NCI-H345 treated with DMSO at 0.1 percent for 48 hours (cell line): Measurements from ENCODE around the gene OR6S1.
"Not testable (repeated sequence)": the region's sequence is repeated elsewhere in the genome, so short reads cannot be mapped to it uniquely, and the experiment has no call there.

ENCODE experiments used
- DNase-seq: peaks from one replicate; lab custom pipeline; 2025; ENCODE audit not compliant: unreplicated experiment; lab: John Stamatoyannopoulos, UW

OR6S1 gene

GRCh38 chr14:20631880-20632389, 9.6 kb downstream of the OR6S1 start:
- DNase-seq: no peak

- DNase-seq: no peak
Observed at GRCh38 chr14:20631023-20631879, 10.2 kb downstream of the OR6S1 start.

- DNase-seq: no peak
Observed at GRCh38 chr14:20630340-20631022, 11.0 kb downstream of the OR6S1 start.

- no peak for DNase-seq
Observed at GRCh38 chr14:20628063-20628854, 13.2 kb downstream of the OR6S1 start.

GRCh38 chr14:20627346-20628027, 14.0 kb downstream of the OR6S1 start:
- DNase-seq: no peak

GRCh38 chr14:20626274-20626673, 15.2 kb downstream of the OR6S1 start:
- no peak for DNase-seq

GRCh38 chr14:20624495-20625070, 16.9 kb downstream of the OR6S1 start:
- no peak for DNase-seq

- no peak for DNase-seq
Observed at GRCh38 chr14:20623798-20624197, 17.7 kb downstream of the OR6S1 start.

GRCh38 chr14:20622816-20623291, 18.6 kb downstream of the OR6S1 start:
- no peak for DNase-seq

- no peak for DNase-seq
Observed at GRCh38 chr14:20620798-20621478, 20.6 kb downstream of the OR6S1 start.

GRCh38 chr14:20619688-20620087, 21.8 kb downstream of the OR6S1 start:
- DNase-seq: not testable (repeated sequence)

GRCh38 chr14:20618271-20618749, 23.2 kb downstream of the OR6S1 start:
- DNase-seq: no peak

GRCh38 chr14:20617138-20618003, 24.1 kb downstream of the OR6S1 start:
- DNase-seq: no peak

GRCh38 chr14:20615996-20616395, 25.5 kb downstream of the OR6S1 start:
- no peak for DNase-seq

GRCh38 chr14:20614038-20614840, 27.3 kb downstream of the OR6S1 start:
- DNase-seq: no peak

GRCh38 chr14:20613094-20614037, 28.1 kb downstream of the OR6S1 start:
- peak; percentile 41 for DNase-seq

GRCh38 chr14:20612403-20612802, 29.1 kb downstream of the OR6S1 start:
- no peak for DNase-seq
